Activated CD4-positive, CD25-positive, alpha-beta regulatory T cell (primary cell): ENCODE data around the gene EEF2.

Experiments used
- DNase-seq, 4 experiments: peaks; one replicate each; lab custom pipeline; 2025; lab: John Stamatoyannopoulos, UW

The EEF2 gene

DNA sequence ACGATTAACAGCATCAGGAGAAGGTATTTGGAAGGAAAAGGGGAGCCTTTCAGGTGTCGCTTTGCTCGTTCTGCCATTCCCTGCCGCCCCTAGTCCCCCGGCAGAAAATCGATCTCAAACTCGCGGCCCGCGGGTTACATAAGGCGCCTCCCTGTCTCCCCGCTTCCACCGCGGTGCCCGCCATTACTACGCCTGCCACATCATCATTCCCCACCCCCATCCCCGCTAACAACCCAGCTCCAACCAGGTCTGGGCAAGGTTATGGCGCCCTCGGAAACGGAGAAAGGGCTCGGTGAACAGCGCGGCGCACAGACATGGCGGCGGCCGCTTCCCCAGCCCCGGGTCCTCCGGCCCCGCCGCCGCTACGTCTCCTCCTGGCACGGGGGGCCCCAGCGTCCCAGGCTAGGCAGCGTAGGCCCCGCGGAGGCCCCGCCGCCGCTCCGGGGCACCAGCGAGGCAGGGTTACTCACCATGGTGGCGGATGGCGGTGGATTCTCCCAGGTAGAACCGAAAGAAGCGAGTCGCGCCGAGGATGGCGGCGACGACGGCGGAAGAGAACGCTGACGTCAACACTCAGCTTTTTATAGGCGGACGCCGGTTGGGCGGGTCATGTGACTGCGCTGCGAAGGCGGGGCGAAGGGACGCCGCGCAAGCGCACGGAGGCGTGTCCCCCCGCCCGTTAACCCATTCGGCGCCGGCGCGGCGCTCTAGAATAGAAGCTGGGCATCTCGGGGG is at the start of gene EEF2:
Gene EEF2 (minus strand): TSS at position 556 of the 735 bp plus-strand sequence. CDS start 83 bp downstream, at position 473.
- peak; percentile 85 to 88 (median 85) for DNase-seq

DNA sequence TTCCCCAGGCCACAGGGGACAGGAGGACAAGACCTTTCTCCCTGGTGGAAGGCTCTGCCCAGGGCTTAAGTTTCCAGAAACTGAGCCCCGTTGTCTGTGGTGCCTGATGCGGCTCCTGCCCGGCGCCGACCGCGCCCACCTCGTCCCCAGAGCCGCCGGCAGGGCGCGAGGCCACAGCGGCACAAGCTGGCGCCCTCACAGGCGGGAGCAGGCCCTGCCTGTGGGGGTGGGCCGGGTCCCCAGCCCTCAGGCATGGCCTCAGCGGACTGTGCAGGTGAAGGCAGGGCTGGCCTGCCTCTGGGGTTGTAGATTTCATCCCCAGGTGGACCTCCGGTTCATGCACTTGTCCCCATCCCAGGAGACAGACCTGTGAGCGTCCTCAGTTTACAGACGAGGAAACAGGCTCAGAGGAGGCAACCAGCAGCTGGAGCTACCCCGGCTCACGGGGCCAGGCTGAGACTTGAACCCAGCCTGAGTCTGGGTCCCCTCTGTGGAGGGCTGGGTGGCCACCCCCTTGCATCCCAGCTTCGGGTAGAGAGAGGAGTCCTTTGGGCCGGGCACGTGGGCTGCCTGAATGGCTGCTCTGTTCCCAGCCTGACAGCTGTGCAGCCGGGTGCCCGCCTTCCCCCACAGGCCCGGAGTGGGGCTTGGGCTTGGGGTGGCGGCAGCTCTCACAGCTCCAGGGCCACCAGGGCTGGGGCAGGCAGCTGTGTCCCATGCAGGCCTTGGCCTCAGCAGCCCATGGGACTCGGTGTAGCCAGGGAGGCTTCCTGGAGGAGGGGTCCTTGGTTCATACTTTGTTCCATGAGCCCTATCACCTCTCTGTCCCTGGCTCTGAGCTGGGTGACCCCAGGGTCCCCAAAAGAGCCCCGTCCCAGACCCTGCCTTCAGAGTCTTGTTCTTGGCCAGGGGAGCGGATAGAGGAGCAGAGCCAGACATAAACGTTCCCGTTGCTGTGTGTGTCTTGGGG is 49.1 kb upstream of the EEF2 start:
- no peak for DNase-seq

DNA sequence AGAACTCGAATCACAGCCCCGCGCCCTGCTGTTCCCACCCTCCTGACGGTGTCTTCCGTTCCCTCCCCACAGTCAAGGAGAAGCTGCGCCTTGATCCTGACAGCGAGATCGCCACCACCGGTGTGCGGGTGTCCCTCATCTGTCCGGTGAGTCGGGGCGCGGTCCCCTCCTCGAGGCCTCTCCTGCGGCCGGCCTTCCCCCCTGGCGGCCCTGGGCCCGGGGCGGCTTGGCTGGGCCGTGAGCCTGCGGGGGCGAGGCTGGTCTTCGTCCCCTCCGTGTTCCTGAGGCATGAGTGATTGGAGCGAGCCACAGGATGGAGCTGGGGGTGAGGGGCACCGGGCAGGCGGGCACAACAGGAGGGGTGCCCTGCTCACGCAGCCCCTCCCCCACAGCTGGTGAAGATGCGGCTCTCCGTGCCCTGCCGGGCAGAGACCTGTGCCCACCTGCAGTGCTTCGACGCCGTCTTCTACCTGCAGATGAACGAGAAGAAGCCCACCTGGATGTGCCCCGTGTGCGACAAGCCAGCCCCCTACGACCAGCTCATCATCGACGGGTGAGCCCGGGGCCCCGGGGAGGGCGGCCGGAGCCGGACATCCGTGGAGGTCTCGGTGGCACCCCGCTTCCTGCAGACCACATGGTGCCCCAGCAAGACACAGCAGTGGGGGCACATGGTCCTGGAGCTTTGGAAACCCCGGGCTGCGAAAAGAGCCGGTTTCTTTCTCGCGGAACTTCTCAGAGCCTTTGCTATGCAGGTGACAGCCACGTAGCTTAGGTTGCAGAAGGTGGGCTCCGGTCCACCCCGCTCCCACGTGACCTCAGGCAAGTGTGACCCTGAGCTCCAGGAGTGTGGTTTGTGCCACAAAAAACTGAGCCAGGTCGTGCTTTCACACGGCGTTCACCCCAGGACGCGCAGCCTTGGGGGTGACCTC is 48.0 kb upstream of the EEF2 start:
- DNase-seq, result no peak

DNA sequence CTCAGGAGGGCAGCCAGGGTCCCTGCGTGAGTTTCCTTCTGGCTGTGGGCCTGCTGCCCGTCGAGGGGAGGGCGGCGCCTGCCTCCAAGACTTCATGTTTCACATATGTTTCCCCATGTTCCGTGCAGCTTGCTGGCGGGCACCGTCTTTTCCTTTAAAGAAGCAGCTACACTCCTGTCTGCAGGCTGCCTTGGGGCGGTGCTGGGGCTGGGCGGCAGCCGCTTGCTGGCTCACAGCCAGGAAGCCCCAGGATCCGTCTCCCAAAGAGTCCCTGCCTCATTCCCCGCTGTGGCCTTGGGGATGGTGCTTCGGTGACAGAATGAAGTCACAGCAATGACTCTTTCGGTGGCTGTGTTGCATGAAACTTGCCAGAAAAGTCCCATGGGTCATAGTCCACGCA is 47.2 kb upstream of the EEF2 start:
- no peak for DNase-seq

DNA sequence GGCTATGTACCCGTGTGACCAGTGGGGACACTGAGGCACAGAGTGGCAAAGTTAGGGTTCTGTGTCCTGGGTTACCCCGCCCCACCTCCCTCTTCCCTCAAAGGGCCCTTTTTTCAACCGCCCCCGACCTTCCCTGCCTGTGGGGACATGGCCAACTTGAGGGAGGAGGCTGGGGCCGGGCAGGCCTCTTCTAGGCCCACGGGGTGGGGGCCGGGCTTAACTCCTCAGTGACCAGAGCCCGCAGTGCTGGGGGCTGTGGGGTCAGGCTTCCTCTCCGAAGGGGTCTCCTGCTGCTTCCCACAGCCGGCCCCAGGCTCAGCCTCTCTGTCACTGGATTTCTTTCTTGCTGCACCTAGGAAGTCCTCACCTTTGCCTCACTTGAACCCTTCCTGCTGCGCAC is 46.2 kb upstream of the EEF2 start:
- DNase-seq, result no peak

DNA sequence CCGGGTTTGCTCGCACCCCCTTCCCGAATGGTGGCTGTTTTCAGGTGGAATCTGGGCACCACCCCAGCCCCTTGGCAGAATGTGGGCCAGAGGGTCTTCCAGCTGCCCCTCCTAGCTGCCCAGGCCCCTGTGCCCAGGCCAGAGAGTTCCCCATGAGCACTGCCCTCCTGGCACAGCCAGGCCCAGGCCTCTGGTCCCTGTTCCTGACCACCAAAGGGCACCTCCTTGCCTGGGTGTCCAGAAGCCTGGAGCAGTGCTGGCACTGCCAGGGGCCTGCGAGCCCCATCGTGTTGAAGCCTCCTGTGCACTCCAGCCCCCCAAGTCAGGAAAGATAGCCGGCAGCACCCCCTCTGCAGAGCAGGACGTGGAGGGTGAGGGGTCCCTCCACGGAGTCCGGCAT is 45.7 kb upstream of the EEF2 start:
- DNase-seq, result no peak

DNA sequence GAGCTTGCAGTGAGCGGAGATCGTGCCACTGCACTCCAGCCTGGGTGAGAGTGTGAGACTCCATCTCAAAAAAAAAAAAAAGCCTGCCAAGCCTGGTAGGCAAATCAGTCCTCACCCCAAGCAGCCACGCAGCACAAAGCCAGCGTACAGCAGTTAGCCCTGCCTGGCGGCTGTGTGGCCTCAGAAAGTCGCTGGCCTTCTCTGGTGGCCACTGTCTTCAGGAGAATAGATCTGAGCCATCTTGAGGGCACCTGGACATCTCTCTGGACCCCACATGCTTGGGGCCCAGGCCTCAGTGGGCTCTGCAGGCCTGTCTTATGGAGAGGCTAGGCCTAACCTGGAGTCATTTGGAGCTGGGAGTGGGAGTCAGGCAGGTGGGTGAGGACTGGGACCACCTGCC is 45.3 kb upstream of the EEF2 start:
- no peak for DNase-seq

DNA sequence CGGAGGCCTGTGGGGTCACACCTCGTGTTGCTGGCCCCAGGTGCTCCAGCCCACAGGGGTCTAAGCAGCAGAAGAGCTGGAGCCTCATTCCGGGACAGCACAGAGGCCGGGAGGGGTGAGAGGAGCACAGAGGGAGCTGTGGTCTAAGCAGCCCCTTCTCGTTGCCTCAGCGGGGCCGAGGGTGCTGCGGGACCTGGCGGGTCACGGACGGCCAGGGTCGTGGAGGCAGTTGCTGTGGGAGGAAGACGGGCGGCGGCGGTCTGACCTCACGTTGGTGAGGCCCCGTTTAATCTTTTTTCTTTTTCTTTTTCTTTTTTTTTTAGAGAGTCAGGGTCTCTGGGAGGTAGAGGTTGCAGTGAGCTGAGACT is 44.0 kb upstream of the EEF2 start:
- DNase-seq, result no peak

DNA sequence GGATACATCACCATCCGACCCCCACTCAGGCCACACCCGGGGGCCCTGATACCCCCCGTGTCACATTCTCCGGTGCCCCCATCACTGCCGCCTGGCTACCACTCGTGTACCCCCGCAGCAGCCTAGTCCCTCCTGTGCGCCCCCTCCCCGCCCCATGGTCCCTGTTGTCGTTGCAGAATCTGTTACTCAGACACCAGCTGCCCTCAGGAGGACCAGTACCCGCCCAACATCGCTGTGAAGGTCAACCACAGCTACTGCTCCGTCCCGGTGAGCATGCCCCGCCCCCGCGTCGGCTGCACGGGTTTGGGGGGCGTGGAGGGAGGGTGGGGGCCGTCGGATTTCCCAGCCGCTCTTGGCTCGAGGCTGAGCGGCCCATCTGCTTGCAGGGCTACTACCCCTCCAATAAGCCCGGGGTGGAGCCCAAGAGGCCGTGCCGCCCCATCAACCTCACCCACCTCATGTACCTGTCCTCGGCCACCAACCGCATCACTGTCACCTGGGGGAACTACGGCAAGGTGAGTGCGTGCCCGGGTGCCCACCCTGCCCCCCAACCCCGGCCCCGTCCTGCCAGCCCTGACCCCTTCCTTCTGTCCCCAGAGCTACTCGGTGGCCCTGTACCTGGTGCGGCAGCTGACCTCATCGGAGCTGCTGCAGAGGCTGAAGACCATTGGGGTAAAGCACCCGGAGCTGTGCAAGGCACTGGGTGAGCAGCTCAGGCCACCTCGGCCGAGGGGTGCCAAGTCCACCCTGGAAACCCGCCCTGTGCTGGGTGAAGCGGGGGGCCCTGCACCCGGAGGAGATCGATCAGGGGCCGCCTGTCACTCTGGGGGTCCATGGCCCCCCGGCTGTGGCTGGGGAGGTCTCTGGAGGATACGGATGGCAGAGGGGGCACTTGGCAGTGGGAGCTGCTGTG is 43.3 kb upstream of the EEF2 start:
- DNase-seq, result no peak

DNA sequence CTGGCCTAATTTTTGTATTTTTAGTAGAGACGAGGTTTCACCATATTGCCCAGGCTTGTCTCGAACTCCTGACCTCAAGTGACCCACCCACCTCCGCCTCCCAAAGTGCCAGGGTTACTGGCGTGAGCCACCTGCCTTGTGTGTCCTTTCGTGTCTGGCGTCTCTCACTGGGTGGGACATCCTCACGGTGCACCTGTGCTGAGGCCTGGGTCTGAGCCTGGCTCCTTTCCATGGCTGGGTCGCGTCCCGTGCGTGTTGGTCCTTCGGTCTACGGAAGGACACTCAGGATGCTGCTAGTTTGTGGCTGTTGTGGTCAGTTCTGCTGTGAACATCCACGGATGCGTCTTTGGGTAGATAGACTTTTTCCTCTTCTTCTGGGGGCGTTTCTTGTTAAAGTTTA is 41.9 kb upstream of the EEF2 start:
- no peak for DNase-seq

DNA sequence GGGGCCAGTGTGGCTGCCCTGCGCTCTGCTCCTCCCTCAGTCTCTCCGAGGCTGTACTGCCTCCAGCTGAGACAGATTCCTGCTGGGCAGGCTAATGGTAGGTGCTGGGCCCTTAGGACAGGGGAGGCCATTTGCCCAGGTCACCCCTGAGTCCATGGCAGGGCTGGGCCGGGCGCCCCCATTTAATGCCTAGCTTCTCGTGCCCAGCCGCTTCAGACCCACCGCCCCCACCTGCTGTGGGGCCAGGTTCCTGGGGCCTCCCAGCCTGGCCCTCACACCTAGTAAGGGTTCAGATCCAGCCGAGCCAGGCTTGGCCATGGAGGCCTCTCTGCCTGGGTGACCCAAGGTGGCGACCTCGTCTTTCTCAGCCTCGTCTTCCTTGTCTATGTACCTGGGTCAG is 40.1 kb upstream of the EEF2 start:
- DNase-seq, result no peak

DNA sequence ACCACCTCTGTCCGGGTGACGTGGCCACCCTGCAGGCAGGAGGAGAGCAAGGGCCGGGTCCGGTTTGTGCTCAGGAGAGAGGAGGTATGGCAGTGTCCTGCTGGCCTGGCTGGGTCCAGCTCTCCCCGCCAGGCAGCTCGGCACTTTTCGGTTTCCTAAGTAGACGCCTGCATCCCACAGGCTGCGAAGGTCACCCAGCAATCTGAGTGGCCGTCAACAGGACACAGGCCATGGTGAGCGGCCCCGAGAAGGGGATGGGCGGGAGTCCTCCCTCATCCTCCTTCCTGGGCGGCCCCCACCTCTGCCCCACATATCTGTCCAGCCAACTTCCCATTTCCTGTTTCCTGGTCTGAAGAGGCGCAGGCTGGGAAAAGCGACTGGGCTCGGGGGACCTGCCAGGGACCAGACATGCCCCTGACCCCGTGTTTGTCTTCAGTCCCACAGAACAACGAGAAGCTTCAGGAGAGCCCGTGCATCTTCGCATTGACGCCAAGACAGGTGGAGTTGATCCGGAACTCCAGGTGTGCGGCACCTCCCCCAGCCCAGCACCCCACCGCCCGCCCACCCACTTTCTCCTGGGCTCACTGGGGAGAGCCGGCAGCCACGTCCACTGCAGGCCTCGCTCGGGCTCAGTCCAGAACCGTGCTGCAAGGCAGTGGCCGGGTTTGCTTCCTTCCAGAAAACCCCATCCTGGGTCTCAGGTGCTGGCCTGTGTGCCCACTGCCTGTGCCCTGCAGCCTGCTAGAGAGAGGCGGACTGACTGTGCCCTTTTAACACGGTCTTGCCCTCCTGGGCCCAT is 38.5 kb upstream of the EEF2 start:
- no peak for DNase-seq

DNA sequence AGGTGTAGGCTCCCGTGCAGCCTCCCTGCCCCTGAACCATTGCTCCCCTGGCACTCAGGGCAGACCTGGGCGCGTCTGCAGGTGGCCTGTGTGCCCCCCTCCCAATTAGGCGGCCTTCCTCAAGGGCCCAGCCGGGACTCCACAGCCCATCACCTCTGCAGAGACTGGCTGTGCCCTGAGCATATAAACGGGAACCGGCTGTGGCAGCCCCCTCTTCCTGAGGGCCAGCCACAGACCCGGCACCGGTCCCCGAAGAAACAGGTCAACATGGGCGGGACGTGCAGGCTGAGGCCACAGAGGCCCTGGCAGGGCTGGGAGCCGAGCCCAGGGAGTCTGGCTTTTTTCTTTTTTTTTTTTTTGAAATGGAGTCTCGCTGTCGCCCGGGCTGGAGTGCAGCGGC is 34.3 kb upstream of the EEF2 start:
- DNase-seq, result no peak

DNA sequence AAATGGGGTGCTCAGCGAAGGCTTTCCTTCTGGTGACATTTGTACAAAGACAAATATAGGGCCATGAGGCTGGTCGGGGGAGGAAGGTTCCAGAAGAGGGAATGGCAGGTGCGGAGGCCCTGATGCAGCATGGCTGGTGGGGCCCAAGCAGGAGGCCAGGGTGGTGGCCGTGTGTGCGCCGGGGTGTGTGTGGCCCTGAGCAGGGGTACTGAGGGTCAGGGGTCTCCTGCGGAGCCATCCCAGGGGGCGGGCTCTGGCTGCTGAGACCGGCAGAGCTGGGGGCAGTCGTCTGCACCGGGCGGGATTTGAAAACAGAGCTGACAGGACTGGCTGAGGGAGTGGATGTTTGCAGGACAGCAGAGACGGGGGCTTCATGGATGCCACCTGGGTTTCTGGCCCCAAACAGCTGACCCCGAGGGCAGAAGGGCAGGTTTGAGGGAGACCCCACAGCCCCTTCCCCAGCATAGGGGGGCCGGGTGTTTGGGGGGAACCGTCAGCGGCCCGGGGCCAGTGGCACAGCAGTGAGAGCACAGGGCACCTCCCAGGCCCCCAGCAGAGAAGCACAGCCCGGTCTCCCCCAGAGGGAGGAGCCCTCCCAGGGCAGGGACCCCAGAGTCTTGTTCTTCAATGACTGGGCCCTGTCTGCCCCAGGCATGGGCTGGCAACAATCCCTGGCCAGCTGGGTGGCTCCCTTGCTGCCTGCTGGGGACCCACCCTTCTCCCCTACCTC is 33.7 kb upstream of the EEF2 start:
- no peak for DNase-seq

DNA sequence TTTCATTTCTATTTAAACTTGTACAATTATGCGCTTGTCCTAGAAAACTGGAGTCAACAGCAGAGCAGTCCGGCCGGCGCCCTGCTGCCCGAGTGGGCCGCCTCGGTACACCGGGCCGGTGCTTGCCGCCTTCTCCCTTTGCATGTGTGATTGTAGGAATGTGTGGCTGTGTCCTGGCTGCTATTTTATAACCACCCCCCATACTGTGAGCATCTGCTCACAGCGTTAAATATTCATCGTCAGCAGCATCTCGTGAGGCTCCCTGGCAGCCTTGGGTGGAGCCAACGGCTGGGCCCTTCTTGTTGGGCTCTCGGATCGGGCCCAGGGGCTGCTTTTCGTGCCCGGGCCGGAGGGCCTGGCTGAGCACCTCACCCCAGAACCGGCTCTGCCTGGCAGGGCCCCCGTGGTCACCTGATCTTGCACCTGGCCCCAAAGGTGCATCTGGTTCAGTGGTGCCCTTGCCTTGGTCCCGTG is 32.9 kb upstream of the EEF2 start:
- DNase-seq, result no peak

DNA sequence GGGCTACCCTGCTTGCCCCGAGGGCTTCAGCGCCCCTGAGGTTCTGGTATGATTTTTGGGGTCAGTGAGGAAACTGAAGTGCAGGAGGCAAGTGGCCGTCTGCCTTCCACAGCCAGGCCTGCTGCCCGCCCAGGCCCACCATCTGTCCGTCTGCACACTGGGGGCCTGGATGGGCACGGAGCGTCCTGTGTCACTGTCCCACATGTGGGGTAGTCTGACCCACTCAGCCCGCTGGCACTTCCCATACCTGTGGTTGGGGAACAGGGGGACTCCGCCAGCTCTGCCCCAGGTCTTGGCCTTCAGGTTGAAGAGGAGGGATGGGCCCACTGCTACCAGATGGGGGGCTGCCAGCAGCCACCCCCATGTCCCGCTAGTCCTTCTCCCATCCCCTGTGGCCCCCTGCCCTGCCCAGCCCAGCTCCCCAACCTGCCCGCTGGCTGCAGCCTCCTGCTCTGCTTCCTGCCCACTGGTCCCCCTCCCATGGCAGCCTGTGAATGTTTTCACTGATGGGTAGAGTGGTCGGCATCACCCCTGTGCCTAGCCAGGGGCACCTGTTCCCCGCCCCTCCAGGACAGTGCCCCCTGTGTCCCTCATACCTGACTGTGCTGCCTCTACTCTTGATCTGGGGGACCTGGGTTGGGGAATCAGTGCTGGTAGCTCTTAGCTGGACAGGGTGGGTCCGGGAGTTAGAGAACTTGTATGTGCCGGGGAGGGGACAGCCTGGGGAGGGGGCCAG is 31.8 kb upstream of the EEF2 start:
- DNase-seq, result no peak

DNA sequence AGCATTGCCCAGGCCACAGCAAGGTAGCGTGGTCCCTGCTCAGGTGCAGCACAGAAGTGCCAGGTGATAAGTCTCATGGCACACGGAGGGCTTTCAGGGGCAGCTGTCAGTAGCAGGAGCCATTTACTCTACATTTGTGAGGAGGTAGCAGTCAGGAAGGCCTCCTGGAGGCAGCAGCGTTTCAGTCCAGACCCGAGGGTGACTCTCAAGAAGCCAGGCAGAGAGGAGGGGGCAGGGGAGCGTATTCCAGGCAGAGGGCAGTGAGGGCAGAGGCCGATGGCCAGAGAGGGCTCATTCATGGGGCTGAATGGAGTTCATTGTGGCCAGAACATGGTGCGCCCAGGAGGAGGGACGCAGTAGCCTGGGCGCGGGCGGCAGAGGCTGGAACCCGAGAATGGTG is 31.2 kb upstream of the EEF2 start:
- no peak for DNase-seq

DNA sequence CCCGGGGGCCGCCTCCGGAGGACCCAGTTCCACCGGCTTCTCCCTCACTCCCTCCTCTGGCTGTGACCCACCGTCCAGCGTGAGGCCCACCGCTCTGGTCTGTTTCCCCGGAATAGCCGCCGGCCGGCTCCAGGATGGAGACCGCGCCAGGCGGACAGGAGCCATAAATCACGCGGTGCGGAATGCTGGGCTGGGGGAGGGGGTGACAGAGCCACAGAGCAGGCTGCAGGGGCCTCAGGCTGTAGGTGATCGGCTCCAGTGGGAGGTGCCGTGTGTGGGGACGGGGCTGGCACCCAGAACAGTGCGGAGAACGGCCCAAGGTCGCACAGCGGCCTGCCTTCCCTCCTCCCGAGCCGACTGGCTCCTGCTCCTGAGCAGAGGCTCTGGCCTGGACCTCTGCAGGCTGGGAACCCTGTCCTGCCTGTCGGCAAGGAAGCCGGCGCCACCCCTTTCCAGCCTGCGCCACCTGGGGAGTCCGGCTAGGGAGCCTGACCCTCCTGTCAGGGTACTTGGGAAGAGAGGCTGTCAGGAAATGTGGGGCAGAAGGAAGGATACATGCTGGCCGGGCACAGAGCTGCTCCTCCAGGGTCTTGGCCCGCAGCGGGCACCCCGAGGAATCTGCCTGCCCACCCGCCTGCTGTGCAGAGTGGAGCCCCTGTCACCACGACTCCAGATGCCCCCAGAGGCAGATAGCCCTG is 30.6 kb upstream of the EEF2 start:
- DNase-seq, result no peak
